SK-N-SH treated with all-trans-retinoic acid at 6 μM for 48 hours (cell line): ENCODE data around the gene TCF3.

Source experiments
- ATAC-seq: fragments of 200-7000 bp; cut with Tn5 transposase; 3 replicates; pipeline ENCODE4 v1.9.1; 2020; ENCODE audit warnings: mild to moderate bottlenecking, moderate library complexity
- ARNTL ChIP-seq: fragments of 450-650 bp; formaldehyde crosslinking; IDR thresholded peaks from 2 replicates; pipeline ENCODE4 v1.5.0; 2020; ENCODE audit warnings: low read depth, mild to moderate bottlenecking, moderate library complexity, borderline replicate concordance
- BACH2 ChIP-seq: fragments of 250-450 bp; sonication (Bioruptor Pico); IDR thresholded peaks from 2 replicates; pipeline ENCODE4 v1.9.0; 2021; ENCODE audit warnings: mild to moderate bottlenecking, borderline replicate concordance
- CSDC2 ChIP-seq: fragments of 250-450 bp; sonication (Bioruptor Pico); IDR thresholded peaks from 2 replicates; pipeline ENCODE4 v1.5.0; 2020; ENCODE audit warnings: mild to moderate bottlenecking, moderate library complexity
- OSR1 ChIP-seq: fragments of 250-450 bp; sonication (Bioruptor Pico); IDR thresholded peaks from 2 replicates; pipeline ENCODE4 v1.8.0; 2022; ENCODE audit warnings: moderate library complexity, mild to moderate bottlenecking, inconsistent platforms
- PATZ1 ChIP-seq: fragments of 250-450 bp; sonication (Bioruptor Pico); IDR thresholded peaks from 2 replicates; pipeline ENCODE4 v1.8.0; 2020; ENCODE audit warnings: mild to moderate bottlenecking, moderate library complexity, borderline replicate concordance
- PPARA ChIP-seq: fragments of 250-450 bp; sonication (Bioruptor Pico); IDR thresholded peaks from 2 replicates; pipeline ENCODE4 v1.5.0; 2020; ENCODE audit warnings: mild to moderate bottlenecking, borderline replicate concordance
- SNAI2 ChIP-seq: fragments of 250-450 bp; sonication (Bioruptor Pico); IDR thresholded peaks from 2 replicates; pipeline ENCODE4 v1.5.0; 2020; ENCODE audit warnings: mild to moderate bottlenecking, moderate library complexity
- TCF4 ChIP-seq: fragments of 250-450 bp; sonication (Bioruptor Pico); IDR thresholded peaks from 2 replicates; pipeline ENCODE4 v1.8.0; 2021; ENCODE audit warnings: mild to moderate bottlenecking, moderate library complexity, borderline replicate concordance
- TOX ChIP-seq: fragments of 250-450 bp; sonication (Bioruptor Pico); IDR thresholded peaks from 2 replicates; pipeline ENCODE4 v1.8.0; 2021; ENCODE audit warnings: mild to moderate bottlenecking, moderate library complexity, borderline replicate concordance
- ZFP30 ChIP-seq: fragments of 450-650 bp; formaldehyde crosslinking; IDR thresholded peaks from 2 replicates; pipeline ENCODE4 v1.5.0; 2022; ENCODE audit warnings: mild to moderate bottlenecking, moderate library complexity
- ZNF565 ChIP-seq: fragments of 450-650 bp; formaldehyde crosslinking; conservative IDR thresholded peaks from 2 replicates; pipeline ENCODE4 v1.5.0; 2020; ENCODE audit warnings: low read depth, mild to moderate bottlenecking, moderate library complexity
- ZNF70 ChIP-seq: fragments of 450-650 bp; formaldehyde crosslinking; IDR thresholded peaks from 2 replicates; pipeline ENCODE4 v1.5.0; 2020; ENCODE audit warnings: mild to moderate bottlenecking, moderate library complexity
- TF ChIP-seq, protein P1 (sequence below): fragments of 250-450 bp; sonication (Bioruptor Pico); IDR thresholded peaks from 2 replicates; pipeline ENCODE4 v1.5.1; 2021; ENCODE audit warnings: mild to moderate bottlenecking, moderate library complexity
- TF ChIP-seq, protein P2 (sequence below): fragments of 250-450 bp; sonication (Bioruptor Pico); IDR thresholded peaks from 2 replicates; pipeline ENCODE4 v1.5.0; 2020; ENCODE audit warnings: mild to moderate bottlenecking, moderate library complexity

TCF3 gene

DNA sequence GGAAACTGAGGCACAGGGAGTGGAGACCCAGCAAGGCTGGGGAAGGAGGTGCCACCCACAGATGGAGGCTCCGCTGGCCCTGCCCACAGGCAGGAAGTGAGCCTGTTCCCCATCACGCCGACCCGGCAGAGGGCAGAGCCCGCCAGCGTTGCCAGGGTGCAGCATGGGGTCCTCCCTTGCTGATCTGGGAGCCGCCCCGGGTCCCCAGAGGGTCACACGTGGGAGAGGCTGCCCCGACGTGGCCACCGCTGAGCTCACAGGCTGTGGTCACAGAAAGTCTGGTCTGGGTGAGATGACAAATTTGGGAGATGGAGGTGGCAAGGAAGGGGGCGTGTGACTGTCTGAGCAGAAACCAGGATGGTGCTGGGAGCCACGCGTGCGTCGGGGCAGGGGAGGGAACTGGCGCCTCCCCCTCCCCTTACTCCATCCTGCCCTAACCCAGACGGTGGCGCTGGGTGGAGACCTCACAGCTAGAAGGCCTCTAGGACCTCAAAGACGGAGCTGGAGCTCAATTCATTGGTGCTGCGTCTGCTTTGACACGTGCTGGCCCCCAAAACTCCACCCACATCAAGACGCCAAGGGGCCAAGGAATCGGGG is 92.0 kb downstream of the TCF3 start:
- ATAC-seq = no peak
- no peak for TF ChIP-seq CSDC2 (CRISPR knock-in tag)
- TF ChIP-seq OSR1 (CRISPR knock-in tag) = no peak
- TF ChIP-seq ZNF565 (CRISPR knock-in tag) = no peak
- TF ChIP-seq SNAI2 (CRISPR knock-in tag) = no peak
- TF ChIP-seq, protein P1, sequence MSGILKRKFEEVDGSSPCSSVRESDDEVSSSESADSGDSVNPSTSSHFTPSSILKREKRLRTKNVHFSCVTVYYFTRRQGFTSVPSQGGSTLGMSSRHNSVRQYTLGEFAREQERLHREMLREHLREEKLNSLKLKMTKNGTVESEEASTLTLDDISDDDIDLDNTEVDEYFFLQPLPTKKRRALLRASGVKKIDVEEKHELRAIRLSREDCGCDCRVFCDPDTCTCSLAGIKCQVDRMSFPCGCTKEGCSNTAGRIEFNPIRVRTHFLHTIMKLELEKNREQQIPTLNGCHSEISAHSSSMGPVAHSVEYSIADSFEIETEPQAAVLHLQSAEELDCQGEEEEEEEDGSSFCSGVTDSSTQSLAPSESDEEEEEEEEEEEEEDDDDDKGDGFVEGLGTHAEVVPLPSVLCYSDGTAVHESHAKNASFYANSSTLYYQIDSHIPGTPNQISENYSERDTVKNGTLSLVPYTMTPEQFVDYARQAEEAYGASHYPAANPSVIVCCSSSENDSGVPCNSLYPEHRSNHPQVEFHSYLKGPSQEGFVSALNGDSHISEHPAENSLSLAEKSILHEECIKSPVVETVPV (CRISPR knock-in tag) = no peak
- no peak for TF ChIP-seq PATZ1 (CRISPR knock-in tag)
- TF ChIP-seq, protein P2, sequence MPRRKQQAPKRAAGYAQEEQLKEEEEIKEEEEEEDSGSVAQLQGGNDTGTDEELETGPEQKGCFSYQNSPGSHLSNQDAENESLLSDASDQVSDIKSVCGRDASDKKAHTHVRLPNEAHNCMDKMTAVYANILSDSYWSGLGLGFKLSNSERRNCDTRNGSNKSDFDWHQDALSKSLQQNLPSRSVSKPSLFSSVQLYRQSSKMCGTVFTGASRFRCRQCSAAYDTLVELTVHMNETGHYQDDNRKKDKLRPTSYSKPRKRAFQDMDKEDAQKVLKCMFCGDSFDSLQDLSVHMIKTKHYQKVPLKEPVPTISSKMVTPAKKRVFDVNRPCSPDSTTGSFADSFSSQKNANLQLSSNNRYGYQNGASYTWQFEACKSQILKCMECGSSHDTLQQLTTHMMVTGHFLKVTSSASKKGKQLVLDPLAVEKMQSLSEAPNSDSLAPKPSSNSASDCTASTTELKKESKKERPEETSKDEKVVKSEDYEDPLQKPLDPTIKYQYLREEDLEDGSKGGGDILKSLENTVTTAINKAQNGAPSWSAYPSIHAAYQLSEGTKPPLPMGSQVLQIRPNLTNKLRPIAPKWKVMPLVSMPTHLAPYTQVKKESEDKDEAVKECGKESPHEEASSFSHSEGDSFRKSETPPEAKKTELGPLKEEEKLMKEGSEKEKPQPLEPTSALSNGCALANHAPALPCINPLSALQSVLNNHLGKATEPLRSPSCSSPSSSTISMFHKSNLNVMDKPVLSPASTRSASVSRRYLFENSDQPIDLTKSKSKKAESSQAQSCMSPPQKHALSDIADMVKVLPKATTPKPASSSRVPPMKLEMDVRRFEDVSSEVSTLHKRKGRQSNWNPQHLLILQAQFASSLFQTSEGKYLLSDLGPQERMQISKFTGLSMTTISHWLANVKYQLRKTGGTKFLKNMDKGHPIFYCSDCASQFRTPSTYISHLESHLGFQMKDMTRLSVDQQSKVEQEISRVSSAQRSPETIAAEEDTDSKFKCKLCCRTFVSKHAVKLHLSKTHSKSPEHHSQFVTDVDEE = no peak
- no peak for TF ChIP-seq ARNTL
- TF ChIP-seq ZNF70 (CRISPR knock-in tag) = no peak
- TF ChIP-seq PPARA (CRISPR knock-in tag) = no peak
- no peak for TF ChIP-seq TOX (CRISPR knock-in tag)
- TF ChIP-seq BACH2 = no peak
- TF ChIP-seq ZFP30 = no peak
- no peak for TF ChIP-seq TCF4
